NB4 (cell line): ENCODE measurements around the gene ERVW-1.
A peak's percentile ranks its signal among the peaks of the same experiment; 100 is the strongest.
"Not testable (repeated sequence)": the region's sequence is repeated elsewhere in the genome, so short reads cannot be mapped to it uniquely, and the experiment has no call there.

ENCODE experiments used
- DNase-seq: peaks from one replicate; pipeline ENCODE4 v3.0.0; 2010; ENCODE audit warnings: low read depth
- H3K4me3 ChIP-seq: one replicate; pipeline ENCODE4 v1.5.1; 2011; ENCODE audit warnings: mild to moderate bottlenecking, low read depth, low read length, moderate library complexity
- MYC ChIP-seq: IDR thresholded peaks from 2 replicates; pipeline ENCODE4 v1.6.1; 2011; ENCODE audit warnings: low read depth, low read length
- POLR2A ChIP-seq: IDR thresholded peaks from 2 replicates; pipeline ENCODE4 v1.6.1; 2011; ENCODE audit warnings: mild to moderate bottlenecking; ENCODE audit not compliant: insufficient read length; ENCODE audit errors: extremely low read depth
- TF ChIP-seq, protein P1 (sequence below): IDR thresholded peaks from one replicate; pipeline ENCODE4 v1.5.1; 2012; ENCODE audit warnings: low read depth, low read length
- TF ChIP-seq, protein P2 (sequence below): IDR thresholded peaks from 2 replicates; pipeline ENCODE4 v1.6.1; 2011; ENCODE audit warnings: low read depth, low read length

Gene ERVW-1

GRCh38 chr7:92473989-92474388 lies 3.8 kb downstream of the ERVW-1 start:
- not testable (repeated sequence) for H3K4me3 ChIP-seq, DNase-seq

DNA sequence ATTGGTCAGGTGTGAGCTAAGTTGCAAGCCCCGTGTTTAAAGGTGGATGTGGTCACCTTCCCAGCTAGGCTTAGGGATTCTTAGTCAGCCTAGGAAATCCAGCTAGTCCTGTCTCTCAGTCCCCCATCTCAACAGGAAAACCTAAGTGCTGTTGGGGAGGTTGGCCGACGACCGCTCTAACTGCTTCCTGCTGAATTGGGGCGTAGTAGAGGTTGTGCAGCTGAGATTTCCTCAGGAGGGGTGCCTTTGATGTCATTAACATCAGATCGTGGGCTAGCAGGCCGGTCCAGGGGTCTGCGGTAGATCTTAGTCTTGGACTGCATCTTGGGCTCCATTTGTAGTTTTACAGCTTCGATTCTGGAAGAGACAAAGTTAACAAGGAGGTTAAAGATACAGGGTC lies 9.2 kb downstream of the ERVW-1 start:
- not testable (repeated sequence) for DNase-seq, H3K4me3 ChIP-seq

- no peak for DNase-seq
- H3K4me3 ChIP-seq: no peak overlapping the region
- TF ChIP-seq MYC (no peak), POLR2A (no peak)
- TF ChIP-seq, protein P1, sequence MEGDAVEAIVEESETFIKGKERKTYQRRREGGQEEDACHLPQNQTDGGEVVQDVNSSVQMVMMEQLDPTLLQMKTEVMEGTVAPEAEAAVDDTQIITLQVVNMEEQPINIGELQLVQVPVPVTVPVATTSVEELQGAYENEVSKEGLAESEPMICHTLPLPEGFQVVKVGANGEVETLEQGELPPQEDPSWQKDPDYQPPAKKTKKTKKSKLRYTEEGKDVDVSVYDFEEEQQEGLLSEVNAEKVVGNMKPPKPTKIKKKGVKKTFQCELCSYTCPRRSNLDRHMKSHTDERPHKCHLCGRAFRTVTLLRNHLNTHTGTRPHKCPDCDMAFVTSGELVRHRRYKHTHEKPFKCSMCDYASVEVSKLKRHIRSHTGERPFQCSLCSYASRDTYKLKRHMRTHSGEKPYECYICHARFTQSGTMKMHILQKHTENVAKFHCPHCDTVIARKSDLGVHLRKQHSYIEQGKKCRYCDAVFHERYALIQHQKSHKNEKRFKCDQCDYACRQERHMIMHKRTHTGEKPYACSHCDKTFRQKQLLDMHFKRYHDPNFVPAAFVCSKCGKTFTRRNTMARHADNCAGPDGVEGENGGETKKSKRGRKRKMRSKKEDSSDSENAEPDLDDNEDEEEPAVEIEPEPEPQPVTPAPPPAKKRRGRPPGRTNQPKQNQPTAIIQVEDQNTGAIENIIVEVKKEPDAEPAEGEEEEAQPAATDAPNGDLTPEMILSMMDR: no peak
- TF ChIP-seq, protein P2, sequence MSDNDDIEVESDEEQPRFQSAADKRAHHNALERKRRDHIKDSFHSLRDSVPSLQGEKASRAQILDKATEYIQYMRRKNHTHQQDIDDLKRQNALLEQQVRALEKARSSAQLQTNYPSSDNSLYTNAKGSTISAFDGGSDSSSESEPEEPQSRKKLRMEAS: no peak
Observed at GRCh38 chr7:92466682-92467081, 11.1 kb downstream of the ERVW-1 start.

GRCh38 chr7:92464515-92464914 lies 13.2 kb downstream of the ERVW-1 start:
- DNase-seq: no peak
- TF ChIP-seq MYC (no peak), POLR2A (no peak)
- TF ChIP-seq, protein P1: no peak
- TF ChIP-seq, protein P2: no peak
- no peak overlapping the region for H3K4me3 ChIP-seq

- DNase-seq: no peak
- TF ChIP-seq MYC: no peak
- TF ChIP-seq, protein P1: no peak
- no peak for TF ChIP-seq POLR2A
- TF ChIP-seq, protein P2: no peak
Observed at GRCh38 chr7:92462560-92462959, 15.2 kb downstream of the ERVW-1 start.

GRCh38 chr7:92461027-92462003 lies 16.4 kb downstream of the ERVW-1 start:
- H3K4me3 ChIP-seq: no peak overlapping the region
- no peak for TF ChIP-seq MYC
- TF ChIP-seq, protein P1: peak; percentile 92
- DNase-seq: peak; percentile 56

More at GRCh38 chr7:92462560-92462959, 15.2 kb downstream of the ERVW-1 start:
- H3K4me3 ChIP-seq: no peak overlapping the region

GRCh38 chr7:92460510-92460909 lies 17.2 kb downstream of the ERVW-1 start:
- no peak overlapping the region for H3K4me3 ChIP-seq
- DNase-seq: no peak
- TF ChIP-seq POLR2A: no peak
- TF ChIP-seq, protein P1: no peak
- no peak for TF ChIP-seq MYC
- TF ChIP-seq, protein P2: no peak
